Peyer's patch (tissue), 4 donors: ENCODE measurements around the gene PRSS21. TPM values are rescaled to one million over a fixed set of nuclear protein-coding genes. Genes with fewer than 3 reads are reported as not detected.

Source experiments
- DNase-seq, 3 donors: peaks; one replicate each; pipeline ENCODE4 v3.0.0-alpha.2; 2017 to 2019
- H3K27ac ChIP-seq, 4 donors: fragments of 200-600 bp; sonication (generic); one replicate each; pipeline ENCODE4 v1.5.1; 2016 to 2019
- H3K27me3 ChIP-seq, 2 donors: fragments of 200-600 bp; sonication (generic); one replicate each; pipeline ENCODE4 v1.5.1; 2019
- H3K36me3 ChIP-seq, 3 donors: fragments of 200-600 bp; sonication (generic); one replicate each; pipeline ENCODE4 v1.5.1; 2016 to 2019
- H3K4me1 ChIP-seq, 4 donors: fragments of 200-600 bp; sonication (generic); one replicate each; pipeline ENCODE4 v1.5.1; 2016 to 2019
- H3K4me3 ChIP-seq, 4 donors: fragments of 200-600 bp; sonication (generic); 1 replicate in 3 of 4; 2 replicates in 1 of 4; pipeline ENCODE4 v1.5.1; 2016 to 2019; ENCODE audit warnings: mild to moderate bottlenecking in 1 of 4
- H3K9me3 ChIP-seq, 4 donors: fragments of 200-600 bp; sonication (generic); one replicate each; pipeline ENCODE4 v1.5.1; 2016 to 2019; ENCODE audit warnings: mild to moderate bottlenecking in 1 of 4
- POLR2A ChIP-seq, 2 donors: fragments of 450-650 bp; IDR thresholded peaks; one replicate each; pipeline ENCODE4 v1.5.1; 2017; ENCODE audit warnings: antibody characterized with exemption in 2 of 2, mild to moderate bottlenecking in 2 of 2, moderate library complexity in 2 of 2
- total RNA-seq, 4 donors: library from RNA; depleted of rRNA; stranded (reverse); fragments of >200 nt; gene quantifications; one replicate each; pipeline ENCODE4 v1.1.0, GENCODE V29; 2016
- TF ChIP-seq, protein P1 (sequence below), 6 experiments: fragments of 450-650 bp in 4 of 6; fragments of 200-600 bp in 2 of 6; sonication (generic) in 1 of 6; IDR thresholded peaks; one replicate each; pipeline ENCODE4 v1.5.1; 2017 to 2019; ENCODE audit warnings: antibody characterized with exemption in 6 of 6, mild to moderate bottlenecking in 3 of 6, moderate library complexity in 1 of 6

The PRSS21 gene
- total RNA-seq, 4 donors from 2014 or later: 0.88 TPM; not detected in 3

DNA sequence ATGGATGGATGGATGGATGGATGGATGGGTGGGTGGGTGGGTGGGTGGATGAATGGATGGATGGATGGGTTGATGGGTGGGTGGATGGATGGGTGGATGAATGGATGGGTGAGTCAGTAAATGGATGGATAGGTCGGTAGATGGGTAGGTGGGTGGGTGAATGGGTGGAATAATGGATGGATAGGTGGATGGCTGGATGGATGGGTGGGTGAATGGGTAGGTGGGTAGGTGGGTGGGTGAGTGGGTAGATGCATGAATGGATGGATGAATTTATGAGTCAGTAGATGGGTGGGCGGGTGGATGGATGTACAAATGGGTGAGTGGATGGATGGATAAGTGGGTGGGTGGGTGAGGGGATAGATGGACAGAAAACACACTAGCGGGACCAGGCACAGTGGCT is 17.9 kb downstream of the PRSS21 start:
- Histone ChIP-seq H3K27me3 (no peaks in the 10 kb centered on the region), H3K36me3 (no peaks in the 10 kb centered on the region), H3K4me3 (no peak overlapping the region), H3K4me1 (no peaks in the 10 kb centered on the region), H3K9me3 (no peaks in the 10 kb centered on the region), H3K27ac (no peak overlapping the region)
- DNase-seq: no peak
- TF ChIP-seq POLR2A (IDR thresholded peaks at IDR 0.05): no peak
- TF ChIP-seq, protein P1, sequence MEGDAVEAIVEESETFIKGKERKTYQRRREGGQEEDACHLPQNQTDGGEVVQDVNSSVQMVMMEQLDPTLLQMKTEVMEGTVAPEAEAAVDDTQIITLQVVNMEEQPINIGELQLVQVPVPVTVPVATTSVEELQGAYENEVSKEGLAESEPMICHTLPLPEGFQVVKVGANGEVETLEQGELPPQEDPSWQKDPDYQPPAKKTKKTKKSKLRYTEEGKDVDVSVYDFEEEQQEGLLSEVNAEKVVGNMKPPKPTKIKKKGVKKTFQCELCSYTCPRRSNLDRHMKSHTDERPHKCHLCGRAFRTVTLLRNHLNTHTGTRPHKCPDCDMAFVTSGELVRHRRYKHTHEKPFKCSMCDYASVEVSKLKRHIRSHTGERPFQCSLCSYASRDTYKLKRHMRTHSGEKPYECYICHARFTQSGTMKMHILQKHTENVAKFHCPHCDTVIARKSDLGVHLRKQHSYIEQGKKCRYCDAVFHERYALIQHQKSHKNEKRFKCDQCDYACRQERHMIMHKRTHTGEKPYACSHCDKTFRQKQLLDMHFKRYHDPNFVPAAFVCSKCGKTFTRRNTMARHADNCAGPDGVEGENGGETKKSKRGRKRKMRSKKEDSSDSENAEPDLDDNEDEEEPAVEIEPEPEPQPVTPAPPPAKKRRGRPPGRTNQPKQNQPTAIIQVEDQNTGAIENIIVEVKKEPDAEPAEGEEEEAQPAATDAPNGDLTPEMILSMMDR (IDR thresholded peaks at IDR 0.05): no peak

DNA sequence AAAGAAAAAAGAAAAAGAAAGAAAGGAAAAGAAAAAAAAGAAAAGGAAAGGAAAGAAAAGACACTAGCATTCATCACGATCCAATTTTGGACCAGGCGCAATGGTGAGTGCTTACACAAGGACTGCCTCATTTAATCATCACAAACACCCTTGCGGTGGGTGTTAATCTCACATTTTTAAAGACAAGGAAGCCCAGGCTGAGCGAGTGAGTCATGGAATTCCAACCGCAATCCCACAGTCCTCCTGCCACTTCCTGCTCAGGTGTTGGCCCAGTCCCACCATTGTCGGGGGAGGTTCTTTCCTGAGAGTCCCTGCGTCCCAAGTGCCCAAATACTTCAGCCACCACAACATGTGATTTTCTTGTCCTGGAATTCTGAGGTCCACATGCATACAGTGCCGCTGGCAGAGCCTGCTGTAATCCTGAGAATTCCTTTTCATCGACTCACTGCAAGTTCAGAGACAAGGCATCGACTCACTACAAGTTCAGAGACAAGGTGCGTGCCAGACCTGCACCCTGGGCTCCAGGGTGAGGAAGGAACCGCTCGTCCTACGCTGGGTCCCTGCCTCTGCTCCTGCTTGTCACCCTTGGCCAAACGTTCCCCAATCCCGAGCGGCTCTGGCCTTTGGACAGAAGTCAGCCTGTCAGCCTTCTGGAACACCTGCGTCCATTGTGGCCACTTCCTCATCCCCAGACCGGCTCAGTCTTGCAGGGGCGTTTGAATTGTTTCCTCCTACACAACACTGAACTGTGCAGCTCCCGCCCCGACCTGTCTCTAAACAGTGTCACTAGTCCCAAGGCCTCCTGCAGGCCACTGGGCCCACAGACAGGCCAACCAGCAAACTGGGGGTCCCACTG is 18.8 kb downstream of the PRSS21 start:
- no peaks in the 10 kb centered on the region for H3K9me3 ChIP-seq
- no peaks in the 10 kb centered on the region for H3K36me3 ChIP-seq
- DNase-seq: no peak
- H3K27me3 ChIP-seq: no peaks in the 10 kb centered on the region
- no peak overlapping the region for H3K27ac ChIP-seq
- no peak overlapping the region for H3K4me3 ChIP-seq
- TF ChIP-seq, protein P1 (IDR thresholded peaks at IDR 0.05): peak in 2 of 6 experiments; percentile 7 to 13
- no peak for TF ChIP-seq POLR2A (IDR thresholded peaks at IDR 0.05)
- H3K4me1 ChIP-seq: peaks cover 0 to 2% (median 0%) of the 10 kb centered on the region in 4 donors

DNA sequence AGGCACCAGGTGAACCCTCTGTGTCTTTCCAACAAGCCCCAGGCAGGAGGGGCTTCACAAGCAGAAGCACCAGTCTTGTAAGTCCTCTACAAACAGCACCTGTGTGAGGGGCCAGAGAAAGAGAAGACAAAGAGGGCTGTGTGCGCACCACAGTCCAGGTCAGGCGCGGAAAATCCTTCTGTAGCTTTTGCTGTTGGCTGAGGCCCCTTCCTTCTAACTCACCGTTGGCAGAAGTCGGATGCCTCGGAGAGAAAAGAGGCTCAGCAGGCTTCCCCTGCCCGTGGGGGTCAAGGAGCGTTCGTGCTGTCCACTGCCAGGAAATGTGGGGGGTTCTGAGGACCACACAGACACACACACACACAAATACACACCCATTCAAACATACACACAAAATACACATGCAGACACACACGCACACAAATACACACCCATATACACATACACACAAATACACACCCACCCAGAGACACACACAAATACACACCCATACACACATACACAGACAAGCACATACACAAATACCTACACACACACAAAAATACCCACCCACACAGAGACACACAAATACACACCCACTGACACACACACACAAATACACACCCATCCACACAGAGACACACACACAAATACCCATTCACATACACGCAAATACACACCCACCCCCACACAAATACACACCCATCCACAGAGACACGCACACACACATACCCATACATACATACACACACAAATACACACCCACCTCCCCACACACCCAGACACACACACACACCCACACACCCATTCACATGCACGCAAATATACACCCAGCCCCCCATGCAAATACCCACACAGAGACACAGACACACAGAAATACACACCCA is 19.8 kb downstream of the PRSS21 start:
- no peaks in the 10 kb centered on the region for H3K36me3 ChIP-seq
- H3K4me3 ChIP-seq: no peak overlapping the region
- no peak for DNase-seq
- H3K27ac ChIP-seq: no peak overlapping the region
- no peaks in the 10 kb centered on the region for H3K27me3 ChIP-seq
- no peak for TF ChIP-seq POLR2A (IDR thresholded peaks at IDR 0.05)
- TF ChIP-seq, protein P1 (IDR thresholded peaks at IDR 0.05): no peak
- H3K9me3 ChIP-seq: no peaks in the 10 kb centered on the region
- H3K4me1 ChIP-seq: peaks cover 0 to 10% (median 3%) of the 10 kb centered on the region in 4 donors

DNA sequence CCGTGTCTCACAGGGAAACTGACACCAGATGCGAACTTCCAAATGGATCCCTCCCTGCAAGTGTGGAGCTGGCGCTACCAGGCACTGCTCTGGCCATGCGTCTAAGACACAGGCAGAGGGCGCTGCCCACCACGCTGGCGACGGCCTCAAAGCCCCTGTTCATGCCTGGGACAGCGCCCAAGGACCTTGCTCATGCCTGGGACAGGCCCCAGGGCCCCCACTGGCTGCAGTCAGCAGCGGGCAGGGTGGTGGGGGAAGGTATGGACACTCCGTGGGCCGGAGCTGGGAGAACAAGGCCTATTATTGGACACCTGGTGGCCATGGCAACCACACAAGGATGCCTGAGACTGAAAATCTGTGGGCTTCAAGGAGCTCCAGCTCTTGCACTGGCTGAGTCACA is 21.9 kb downstream of the PRSS21 start:
- Histone ChIP-seq H3K27me3 (no peaks in the 10 kb centered on the region), H3K4me3 (no peak overlapping the region), H3K27ac (no peak overlapping the region), H3K9me3 (no peaks in the 10 kb centered on the region), H3K4me1 (peaks cover 0 to 16% (median 9%) of the 10 kb centered on the region in 4 donors), H3K36me3 (no peaks in the 10 kb centered on the region)
- DNase-seq: peak; percentile 24 to 75 (median 74)
- no peak for TF ChIP-seq POLR2A (IDR thresholded peaks at IDR 0.05)
- TF ChIP-seq, protein P1 (IDR thresholded peaks at IDR 0.05): peak in 4 of 6 experiments; percentile 51 to 80 (median 74)

DNA sequence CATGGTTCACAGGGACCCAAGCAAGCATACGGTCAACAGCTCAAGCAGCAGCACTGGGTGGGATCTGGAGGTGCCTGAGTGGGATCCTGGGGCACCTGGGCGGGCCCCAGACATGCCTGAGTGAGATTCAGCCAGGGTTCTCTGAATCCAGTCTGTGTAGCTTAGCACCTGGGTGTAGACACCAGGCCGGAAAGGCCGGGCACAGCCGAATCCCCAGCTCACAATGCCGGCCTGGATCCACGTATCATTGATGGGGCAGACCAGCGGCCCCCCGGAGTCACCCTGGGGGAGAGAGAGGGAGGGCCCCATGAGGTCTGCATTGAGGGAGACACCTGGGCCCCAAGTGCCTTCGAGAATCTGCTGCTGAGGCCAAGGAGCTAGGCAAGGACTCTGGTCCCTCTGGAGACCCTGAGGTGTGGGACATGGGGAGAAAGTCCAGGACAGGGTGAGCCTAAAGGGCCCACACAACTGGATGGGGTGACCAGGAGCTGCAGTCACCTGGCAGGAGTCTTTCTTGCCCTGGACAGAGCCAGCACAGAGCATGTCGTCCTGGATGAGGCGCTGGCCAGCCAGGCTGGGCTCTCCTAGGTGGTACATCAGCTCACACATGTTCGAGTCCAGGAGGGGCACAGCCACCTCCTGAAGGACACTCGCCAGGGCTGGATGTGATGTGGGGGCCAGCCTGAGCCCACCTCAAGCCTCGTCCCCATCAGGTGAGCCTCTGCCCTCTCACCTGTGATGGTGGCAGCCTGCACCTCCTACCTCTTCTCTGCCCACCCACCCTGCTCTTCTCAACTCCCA is 22.8 kb downstream of the PRSS21 start:
- H3K36me3 ChIP-seq: no peaks in the 10 kb centered on the region
- H3K27me3 ChIP-seq: no peaks in the 10 kb centered on the region
- peaks cover 0 to 16% (median 9%) of the 10 kb centered on the region in 4 donors for H3K4me1 ChIP-seq
- no peak overlapping the region for H3K4me3 ChIP-seq
- no peaks in the 10 kb centered on the region for H3K9me3 ChIP-seq
- DNase-seq: peak in 1 of 3 donors; percentile 33
- TF ChIP-seq, protein P1 (IDR thresholded peaks at IDR 0.05): no peak
- no peak for TF ChIP-seq POLR2A (IDR thresholded peaks at IDR 0.05)
- no peak overlapping the region for H3K27ac ChIP-seq
